Erythroblast (primary cell): Measurements from ENCODE around the gene SHANK1.

ENCODE experiments used
- GATA1 ChIP-seq: IDR thresholded peaks from 2 replicates; pipeline ENCODE4 v1.6.1; 2011; ENCODE audit warnings: low read depth, mild to moderate bottlenecking, control low read depth, low read length, moderate library complexity
- POLR2A ChIP-seq: IDR thresholded peaks from 2 replicates; pipeline ENCODE4 v1.6.1; 2011; ENCODE audit warnings: mild to moderate bottlenecking, low read length

DNA sequence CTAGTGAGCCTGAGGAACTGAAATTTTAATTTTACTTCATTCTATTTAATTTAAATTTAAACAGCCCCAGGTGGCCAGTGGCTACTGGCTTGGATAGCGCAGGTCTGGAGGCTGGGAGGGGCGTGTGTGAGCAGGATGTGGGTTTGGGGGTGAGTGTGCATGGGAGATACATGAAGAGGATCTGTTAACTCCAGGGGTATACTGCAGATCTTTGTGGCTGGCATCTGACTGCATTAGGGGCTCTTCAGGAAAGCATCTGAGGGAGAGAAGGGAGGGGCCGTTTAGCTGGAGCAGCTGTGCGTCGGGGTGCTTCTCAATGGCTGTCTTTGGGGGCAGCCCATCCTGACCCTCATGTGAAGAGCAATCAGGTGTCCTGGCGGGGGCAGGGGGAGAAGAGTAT, 6.8 kb downstream of the SHANK1 start:
- TF ChIP-seq POLR2A (no peak), GATA1 (no peak)
